Calu3 (cell line): ENCODE measurements around the gene ALDH16A1. TPM values are rescaled to one million over a fixed set of nuclear protein-coding genes. Genes with fewer than 3 reads are reported as not detected.
A peak's percentile ranks its signal among the peaks of the same experiment; 100 is the strongest.
"Not testable (repeated sequence)": the region's sequence is repeated elsewhere in the genome, so short reads cannot be mapped to it uniquely, and the experiment has no call there.

Experiments used
- BruUV-seq: library from RNA; stranded (reverse); fragments of 400-500 nt; replicated peaks from 2 replicates; lab custom pipeline; 2021; lab: Mats Ljungman, UMichigan
- CTCF ChIA-PET: fragments of 300-600 bp; sonication (Branson Sonifier 250); formaldehyde crosslinking; loops from one replicate; lab custom pipeline; 2022; ENCODE audit warnings: antibody characterized with exemption; lab: Charles Lee
- DNase-seq: peaks from one replicate; pipeline ENCODE4 v3.0.0; 2022
- H3K27ac Mint-ChIP-seq: one replicate; pipeline ENCODE4 v1.8.0; 2022; ENCODE audit warnings: mixed read lengths; ENCODE audit not compliant: unreplicated experiment
- H3K27me3 Mint-ChIP-seq: one replicate; pipeline ENCODE4 v1.8.0; 2022; ENCODE audit warnings: mixed read lengths; ENCODE audit not compliant: unreplicated experiment
- H3K36me3 Mint-ChIP-seq: one replicate; pipeline ENCODE4 v1.8.0; 2022; ENCODE audit warnings: mild to moderate bottlenecking, moderate library complexity, mixed read lengths; ENCODE audit not compliant: insufficient read depth, unreplicated experiment
- H3K4me1 Mint-ChIP-seq: one replicate; pipeline ENCODE4 v1.8.0; 2022; ENCODE audit warnings: mild to moderate bottlenecking, low read depth, mixed read lengths; ENCODE audit not compliant: unreplicated experiment
- H3K4me3 Mint-ChIP-seq: one replicate; pipeline ENCODE4 v1.8.0; 2022; ENCODE audit warnings: mild to moderate bottlenecking, low read depth, moderate library complexity, mixed read lengths; ENCODE audit not compliant: unreplicated experiment
- H3K9me3 Mint-ChIP-seq: one replicate; pipeline ENCODE4 v1.8.0; 2022; ENCODE audit warnings: low read depth, mixed read lengths; ENCODE audit not compliant: unreplicated experiment
- CTCF ChIP-seq: fragments of 200-600 bp; IDR thresholded peaks from one replicate; pipeline ENCODE4 v1.8.0; 2022; ENCODE audit warnings: antibody characterized with exemption; ENCODE audit not compliant: unreplicated experiment
- intact Hi-C: fragments of 100-400 bp; cut with micrococcal nuclease; formaldehyde crosslinking; loops from one replicate; pipeline ENCODE4 v1.10.0; 2022; ENCODE audit not compliant: unreplicated experiment
- total RNA-seq: library from RNA; stranded (reverse); gene quantifications from 2 replicates; pipeline ENCODE4 v1.2.3, GENCODE V29; 2022

ALDH16A1 gene
- total RNA-seq, 1 experiment from 2014 or later: 36.1 TPM

- no TSS peak for BruUV-seq
- H3K27me3 Mint-ChIP-seq: peaks cover 58% of the 10 kb centered on the region
- no peak overlapping the region for H3K27ac Mint-ChIP-seq
- H3K9me3 Mint-ChIP-seq: no peaks in the 10 kb centered on the region
- CTCF ChIA-PET: interaction anchor here (0.5 to 1.5 kb wide), 13 partner anchors 10 to 345 kb away, joined by 3 to 14 read pairs (median 5); partner anchors contain the start of genes ALDH16A1 and PIH1D1
- peak overlapping the region; percentile 73 for H3K4me3 Mint-ChIP-seq
- peaks cover 27% of the 10 kb centered on the region for H3K4me1 Mint-ChIP-seq
- H3K36me3 Mint-ChIP-seq: peaks cover 37% of the 10 kb centered on the region
- intact Hi-C loops: no loop called here
- DNase-seq: peak; percentile 32
- TF ChIP-seq CTCF: no peak
Measured at GRCh38 chr19:49442354-49442753, 10.7 kb upstream of the ALDH16A1 start.

- Mint-ChIP-seq H3K27me3 (peaks cover 53% of the 10 kb centered on the region), H3K4me3 (peak overlapping the region; percentile 73), H3K4me1 (peaks cover 27% of the 10 kb centered on the region), H3K27ac (no peak overlapping the region), H3K9me3 (no peaks in the 10 kb centered on the region), H3K36me3 (peaks cover 39% of the 10 kb centered on the region)
- intact Hi-C loops: loop anchor here (1.0 kb wide), 1 partner anchor 51 kb away; no protein-coding TSS in a partner anchor
- no peak for TF ChIP-seq CTCF
- CTCF ChIA-PET: interaction anchor here (0.5 to 1.5 kb wide), 11 partner anchors 9 to 345 kb away, joined by 3 to 14 read pairs (median 5); partner anchors contain the start of genes ALDH16A1 and PIH1D1
- peak; percentile 96 for DNase-seq
- BruUV-seq: no TSS peak
Measured at GRCh38 chr19:49442771-49443365, 10.2 kb upstream of the ALDH16A1 start.

- H3K9me3 Mint-ChIP-seq: no peaks in the 10 kb centered on the region
- peaks cover 46% of the 10 kb centered on the region for H3K27me3 Mint-ChIP-seq
- peak; percentile 96 for DNase-seq
- TF ChIP-seq CTCF: peak; percentile 93
- CTCF ChIA-PET: interaction anchor here (0.7 to 1.5 kb wide), 7 partner anchors 8 to 346 kb away, joined by 3 to 14 read pairs (median 6); partner anchors contain the start of gene PIH1D1
- H3K4me1 Mint-ChIP-seq: peaks cover 34% of the 10 kb centered on the region
- H3K27ac Mint-ChIP-seq: peak overlapping the region; percentile 24
- peak overlapping the region; percentile 73 for H3K4me3 Mint-ChIP-seq
- BruUV-seq: no TSS peak
- H3K36me3 Mint-ChIP-seq: peaks cover 43% of the 10 kb centered on the region
- intact Hi-C loops: loop anchor here (1.0 kb wide), 1 partner anchor 51 kb away; no protein-coding TSS in a partner anchor
Measured at GRCh38 chr19:49443366-49444099, 9.5 kb upstream of the ALDH16A1 start.

GRCh38 chr19:49444100-49444700 is 8.8 kb upstream of the ALDH16A1 start:
- intact Hi-C loops, DNase-seq, H3K9me3 Mint-ChIP-seq, BruUV-seq: not testable (repeated sequence)
- H3K27ac Mint-ChIP-seq: peak overlapping the region; percentile 24
- H3K4me1 Mint-ChIP-seq: peaks cover 39% of the 10 kb centered on the region
- H3K36me3 Mint-ChIP-seq: peaks cover 49% of the 10 kb centered on the region
- peaks cover 40% of the 10 kb centered on the region for H3K27me3 Mint-ChIP-seq
- H3K4me3 Mint-ChIP-seq: peak overlapping the region; percentile 73
- CTCF ChIA-PET: interaction anchor here (1.2 kb wide), 1 partner anchor 53 kb away, joined by 10 read pairs; no protein-coding TSS in a partner anchor
